ENCODE measurements around the gene VAV3. TPM values are rescaled to one million over a fixed set of nuclear protein-coding genes. Genes with fewer than 3 reads are reported as not detected.

VAV3 gene
- total and polyA plus RNA-seq, 2 experiments from 2014 or later = under 0.01 to 0.24 TPM

- no peak for DNase-seq
- Histone ChIP-seq H3K9ac (no peak overlapping the region), H3K4me3 (no peak overlapping the region), H3K27ac (no peak overlapping the region), H3K79me2 (ENCODE audit: insufficient read depth) (no peaks in the 10 kb centered on the region), H2AFZ (no peak overlapping the region), H3F3A (ENCODE audit: insufficient read depth) (no peaks in the 10 kb centered on the region; the same call in 1 of the 2 replicates), H3K4me1 (ENCODE audit: insufficient read depth) (peaks cover 14% of the 10 kb centered on the region), H3K36me3 (ENCODE audit: low read depth) (no peaks in the 10 kb centered on the region), H3K9me2 (ENCODE audit: insufficient read depth) (no peaks in the 10 kb centered on the region), H4K20me1 (ENCODE audit: insufficient read depth) (no peaks in the 10 kb centered on the region), H3K9me3 (ENCODE audit: low read depth) (no peaks in the 10 kb centered on the region), H3K4me2 (ENCODE audit: unreplicated experiment) (no peak overlapping the region), H3K27me3 (replicated peaks; ENCODE audit: insufficient read depth) (no peaks in the 10 kb centered on the region)
- no peak for TF ChIP-seq EZH2phosphoT487 (IDR thresholded peaks at IDR 0.05; ENCODE audit: insufficient read depth, low read depth)
- TF ChIP-seq EZH2 (IDR thresholded peaks at IDR 0.05; ENCODE audit: insufficient read depth, poor library complexity, severe bottlenecking) = no peak
- WGBS, 2 experiments (ENCODE audit: low coverage in 1 of 2, low lambda C conversion rate in 2 of 2, missing lambda C conversion rate in 2 of 2) = 95 to 96% methylated on average over 5 of the region's 5 CpGs
- in situ Hi-C loops (cut with MboI) = no loop called here
These were observed 284.4 kb downstream of the VAV3 start for GRCh38 chr1:107680579-107680985.

- no peak for DNase-seq
- Histone ChIP-seq H3K9me3 (ENCODE audit: low read depth) (no peaks in the 10 kb centered on the region), H3K79me2 (ENCODE audit: insufficient read depth) (no peaks in the 10 kb centered on the region), H3K27ac (no peak overlapping the region), H3K4me3 (no peak overlapping the region), H3K9ac (no peak overlapping the region), H3K9me2 (ENCODE audit: insufficient read depth) (no peaks in the 10 kb centered on the region), H3F3A (ENCODE audit: insufficient read depth) (no peaks in the 10 kb centered on the region; the same call in 1 of the 2 replicates), H4K20me1 (ENCODE audit: insufficient read depth) (no peaks in the 10 kb centered on the region), H3K4me2 (ENCODE audit: unreplicated experiment) (no peak overlapping the region), H2AFZ (no peak overlapping the region), H3K36me3 (ENCODE audit: low read depth) (no peaks in the 10 kb centered on the region), H3K4me1 (ENCODE audit: insufficient read depth) (peaks cover 14% of the 10 kb centered on the region), H3K27me3 (replicated peaks; ENCODE audit: insufficient read depth) (no peaks in the 10 kb centered on the region)
- WGBS, 2 experiments (ENCODE audit: low coverage in 1 of 2, low lambda C conversion rate in 2 of 2, missing lambda C conversion rate in 2 of 2) = 68 to 77% methylated on average over 2 of the region's 2 CpGs
- in situ Hi-C loops (cut with MboI) = loop anchor here (5.0 kb wide), 1 partner anchor 48 kb away; no protein-coding TSS in a partner anchor
- TF ChIP-seq EZH2 (IDR thresholded peaks at IDR 0.05; ENCODE audit: insufficient read depth, poor library complexity, severe bottlenecking) = no peak
- TF ChIP-seq EZH2phosphoT487 (IDR thresholded peaks at IDR 0.05; ENCODE audit: insufficient read depth, low read depth) = no peak
These were observed 285.5 kb downstream of the VAV3 start for GRCh38 chr1:107679411-107679953.

GRCh38 chr1:107678993-107679392 lies 286.0 kb downstream of the VAV3 start:
- no peak for DNase-seq
- WGBS, 2 experiments (ENCODE audit: low coverage in 1 of 2, low lambda C conversion rate in 2 of 2, missing lambda C conversion rate in 2 of 2) = 88 to 98% methylated on average over 2 of the region's 2 CpGs
- Histone ChIP-seq H3F3A (ENCODE audit: insufficient read depth) (no peaks in the 10 kb centered on the region; the same call in 1 of the 2 replicates), H3K9me3 (ENCODE audit: low read depth) (no peaks in the 10 kb centered on the region), H3K4me3 (no peak overlapping the region), H3K36me3 (ENCODE audit: low read depth) (no peaks in the 10 kb centered on the region), H4K20me1 (ENCODE audit: insufficient read depth) (no peaks in the 10 kb centered on the region), H3K4me2 (ENCODE audit: unreplicated experiment) (no peak overlapping the region), H2AFZ (no peak overlapping the region), H3K79me2 (ENCODE audit: insufficient read depth) (no peaks in the 10 kb centered on the region), H3K9me2 (ENCODE audit: insufficient read depth) (no peaks in the 10 kb centered on the region), H3K27me3 (replicated peaks; ENCODE audit: insufficient read depth) (no peaks in the 10 kb centered on the region), H3K9ac (no peak overlapping the region), H3K27ac (no peak overlapping the region), H3K4me1 (ENCODE audit: insufficient read depth) (peaks cover 14% of the 10 kb centered on the region)
- in situ Hi-C loops (cut with MboI) = loop anchor here (5.0 kb wide), 1 partner anchor 48 kb away; no protein-coding TSS in a partner anchor
- TF ChIP-seq EZH2 (IDR thresholded peaks at IDR 0.05; ENCODE audit: insufficient read depth, poor library complexity, severe bottlenecking) (no peak), EZH2phosphoT487 (IDR thresholded peaks at IDR 0.05; ENCODE audit: insufficient read depth, low read depth) (no peak)

GRCh38 chr1:107677697-107678096 lies 287.3 kb downstream of the VAV3 start:
- Histone ChIP-seq H3F3A (ENCODE audit: insufficient read depth) (no peaks in the 10 kb centered on the region; the same call in 1 of the 2 replicates), H3K9me2 (ENCODE audit: insufficient read depth) (no peaks in the 10 kb centered on the region), H3K79me2 (ENCODE audit: insufficient read depth) (no peaks in the 10 kb centered on the region), H3K27ac (no peak overlapping the region), H2AFZ (no peak overlapping the region), H4K20me1 (ENCODE audit: insufficient read depth) (no peaks in the 10 kb centered on the region), H3K4me2 (ENCODE audit: unreplicated experiment) (no peak overlapping the region), H3K9me3 (ENCODE audit: low read depth) (no peaks in the 10 kb centered on the region), H3K4me1 (ENCODE audit: insufficient read depth) (peaks cover 8% of the 10 kb centered on the region), H3K9ac (no peak overlapping the region), H3K27me3 (replicated peaks; ENCODE audit: insufficient read depth) (no peaks in the 10 kb centered on the region), H3K4me3 (no peak overlapping the region), H3K36me3 (ENCODE audit: low read depth) (no peaks in the 10 kb centered on the region)
- TF ChIP-seq EZH2phosphoT487 (IDR thresholded peaks at IDR 0.05; ENCODE audit: insufficient read depth, low read depth) = no peak
- TF ChIP-seq EZH2 (IDR thresholded peaks at IDR 0.05; ENCODE audit: insufficient read depth, poor library complexity, severe bottlenecking) = no peak
- DNase-seq = no peak
- WGBS, 2 experiments (ENCODE audit: low coverage in 1 of 2, low lambda C conversion rate in 2 of 2, missing lambda C conversion rate in 2 of 2) = 81 to 84% methylated on average over 3 of the region's 3 CpGs
- in situ Hi-C loops (cut with MboI) = loop anchor here (5.0 kb wide), 1 partner anchor 50 kb away; no protein-coding TSS in a partner anchor
